ENCODE results near the gene CD6. TPM values are rescaled to one million over a fixed set of nuclear protein-coding genes. Genes with fewer than 3 reads are reported as not detected.

CD6 gene
- total and polyA plus RNA-seq, 9 donors: 0.42 to 3.4 (median 0.69) TPM

- intact Hi-C loops (cut with DNase I): no loop called here
- Histone ChIP-seq H3K9me3 (no peaks in the 10 kb centered on the region), H3K36me3 (no peaks in the 10 kb centered on the region), H3K4me3 (no peak overlapping the region), H3K27ac (no peak overlapping the region), H3K27me3 (no peaks in the 10 kb centered on the region), H3K4me1 (ENCODE audit: insufficient read depth) (peaks cover 8% of the 10 kb centered on the region)
- DNase-seq: no peak
- TF ChIP-seq POLR2A (IDR thresholded peaks at IDR 0.05) (no peak), EP300 (IDR thresholded peaks at IDR 0.05) (no peak), CTCF (IDR thresholded peaks at IDR 0.05) (no peak)
- 92 to 95% (median 92%) methylated on average over 8 of the region's 8 CpGs for WGBS, 3 donors
Measured at GRCh38 chr11:60926500-60926899, 45.0 kb upstream of the CD6 start.

GRCh38 chr11:60927061-60927592 lies 44.4 kb upstream of the CD6 start:
- DNase-seq: no peak
- Histone ChIP-seq H3K9me3 (no peaks in the 10 kb centered on the region), H3K27me3 (no peaks in the 10 kb centered on the region), H3K36me3 (no peaks in the 10 kb centered on the region), H3K4me1 (ENCODE audit: insufficient read depth) (peaks cover 8% of the 10 kb centered on the region), H3K27ac (no peak overlapping the region), H3K4me3 (no peak overlapping the region)
- WGBS, 3 donors: 83 to 94% (median 85%) methylated on average over 8 of the region's 8 CpGs
- TF ChIP-seq EP300 (IDR thresholded peaks at IDR 0.05) (no peak), POLR2A (IDR thresholded peaks at IDR 0.05) (no peak), CTCF (IDR thresholded peaks at IDR 0.05) (no peak)
- intact Hi-C loops (cut with DNase I): no loop called here

GRCh38 chr11:60927600-60927999 lies 43.9 kb upstream of the CD6 start:
- Histone ChIP-seq H3K4me1 (ENCODE audit: insufficient read depth) (peaks cover 8% of the 10 kb centered on the region), H3K36me3 (no peaks in the 10 kb centered on the region), H3K27ac (no peak overlapping the region), H3K27me3 (no peaks in the 10 kb centered on the region), H3K4me3 (no peak overlapping the region), H3K9me3 (no peaks in the 10 kb centered on the region)
- TF ChIP-seq POLR2A (IDR thresholded peaks at IDR 0.05) (no peak), CTCF (IDR thresholded peaks at IDR 0.05) (no peak), EP300 (IDR thresholded peaks at IDR 0.05) (no peak)
- 83 to 85% (median 84%) methylated on average over 16 of the region's 16 CpGs for WGBS, 3 donors
- no peak for DNase-seq
- intact Hi-C loops (cut with DNase I): no loop called here

- Histone ChIP-seq H3K4me3 (no peak overlapping the region), H3K27me3 (no peaks in the 10 kb centered on the region), H3K4me1 (ENCODE audit: insufficient read depth) (peaks cover 8% of the 10 kb centered on the region), H3K36me3 (no peaks in the 10 kb centered on the region), H3K27ac (no peak overlapping the region), H3K9me3 (no peaks in the 10 kb centered on the region)
- DNase-seq: no peak
- TF ChIP-seq CTCF (IDR thresholded peaks at IDR 0.05) (no peak), POLR2A (IDR thresholded peaks at IDR 0.05) (no peak), EP300 (IDR thresholded peaks at IDR 0.05) (no peak)
- intact Hi-C loops (cut with DNase I): no loop called here
- WGBS, 3 donors: 89 to 93% (median 91%) methylated on average over 20 of the region's 20 CpGs
Measured at GRCh38 chr11:60928563-60929001, 42.9 kb upstream of the CD6 start.

Data from ovary (tissue), 9 donors.